ENCODE measurements around the gene MYL11.

MYL11 gene

GRCh38 chr16:30358577-30358936, 16.0 kb upstream of the MYL11 start:
- no peak for DNase-seq (ENCODE audit: low read depth)
- TF ChIP-seq CTCF (IDR thresholded peaks at IDR 0.05; ENCODE audit: low read depth, low read length) = no peak
- TF ChIP-seq POLR2A (IDR thresholded peaks at IDR 0.05; ENCODE audit: extremely low read depth, insufficient read length) = no peak
- TF ChIP-seq MAX (IDR thresholded peaks at IDR 0.05; ENCODE audit: low read depth, low read length) = no peak
- TF ChIP-seq MYC (IDR thresholded peaks at IDR 0.05; ENCODE audit: low read depth, low read length) = no peak
- H3K4me3 ChIP-seq (ENCODE audit: low read depth, low read length) = no peak overlapping the region

- TF ChIP-seq MAX (IDR thresholded peaks at IDR 0.05; ENCODE audit: low read depth, low read length) (no peak), POLR2A (IDR thresholded peaks at IDR 0.05; ENCODE audit: extremely low read depth, insufficient read length) (no peak), CTCF (IDR thresholded peaks at IDR 0.05; ENCODE audit: low read depth, low read length) (no peak), MYC (IDR thresholded peaks at IDR 0.05; ENCODE audit: low read depth, low read length) (no peak)
Observed at GRCh38 chr16:30358990-30359870, 15.4 kb upstream of the MYL11 start.

GRCh38 chr16:30359871-30360170, 14.8 kb upstream of the MYL11 start:
- TF ChIP-seq CTCF (IDR thresholded peaks at IDR 0.05; ENCODE audit: low read depth, low read length) = no peak
- TF ChIP-seq MAX (IDR thresholded peaks at IDR 0.05; ENCODE audit: low read depth, low read length) = no peak
- no peak for TF ChIP-seq POLR2A (IDR thresholded peaks at IDR 0.05; ENCODE audit: extremely low read depth, insufficient read length)
- TF ChIP-seq MYC (IDR thresholded peaks at IDR 0.05; ENCODE audit: low read depth, low read length) = no peak
- no peak overlapping the region for H3K4me3 ChIP-seq (ENCODE audit: low read depth, low read length)
- no peak for DNase-seq (ENCODE audit: low read depth)

More at GRCh38 chr16:30358990-30359870, 15.4 kb upstream of the MYL11 start:
- DNase-seq (ENCODE audit: low read depth) = no peak
- H3K4me3 ChIP-seq (ENCODE audit: low read depth, low read length) = no peak overlapping the region

- no peak for DNase-seq (ENCODE audit: low read depth)
- no peak overlapping the region for H3K4me3 ChIP-seq (ENCODE audit: low read depth, low read length)
- no peak for TF ChIP-seq MAX (IDR thresholded peaks at IDR 0.05; ENCODE audit: low read depth, low read length)
- TF ChIP-seq CTCF (IDR thresholded peaks at IDR 0.05; ENCODE audit: low read depth, low read length) = no peak
- no peak for TF ChIP-seq MYC (IDR thresholded peaks at IDR 0.05; ENCODE audit: low read depth, low read length)
- no peak for TF ChIP-seq POLR2A (IDR thresholded peaks at IDR 0.05; ENCODE audit: extremely low read depth, insufficient read length)
Observed at GRCh38 chr16:30361180-30361579, 13.4 kb upstream of the MYL11 start.

- no peak for TF ChIP-seq CTCF (IDR thresholded peaks at IDR 0.05; ENCODE audit: low read depth, low read length)
- no peak for TF ChIP-seq MYC (IDR thresholded peaks at IDR 0.05; ENCODE audit: low read depth, low read length)
- TF ChIP-seq MAX (IDR thresholded peaks at IDR 0.05; ENCODE audit: low read depth, low read length) = no peak
- no peak for TF ChIP-seq POLR2A (IDR thresholded peaks at IDR 0.05; ENCODE audit: extremely low read depth, insufficient read length)
- H3K4me3 ChIP-seq (ENCODE audit: low read depth, low read length) = no peak overlapping the region
- DNase-seq (ENCODE audit: low read depth) = no peak
Observed at GRCh38 chr16:30365200-30365599, 9.4 kb upstream of the MYL11 start.

Measured in NB4 (cell line).